ENCODE measurements around the gene MAPKAPK2.

- no peak for TF ChIP-seq POLR2A (IDR thresholded peaks at IDR 0.05; ENCODE audit: low read depth)
- TF ChIP-seq, protein P1, sequence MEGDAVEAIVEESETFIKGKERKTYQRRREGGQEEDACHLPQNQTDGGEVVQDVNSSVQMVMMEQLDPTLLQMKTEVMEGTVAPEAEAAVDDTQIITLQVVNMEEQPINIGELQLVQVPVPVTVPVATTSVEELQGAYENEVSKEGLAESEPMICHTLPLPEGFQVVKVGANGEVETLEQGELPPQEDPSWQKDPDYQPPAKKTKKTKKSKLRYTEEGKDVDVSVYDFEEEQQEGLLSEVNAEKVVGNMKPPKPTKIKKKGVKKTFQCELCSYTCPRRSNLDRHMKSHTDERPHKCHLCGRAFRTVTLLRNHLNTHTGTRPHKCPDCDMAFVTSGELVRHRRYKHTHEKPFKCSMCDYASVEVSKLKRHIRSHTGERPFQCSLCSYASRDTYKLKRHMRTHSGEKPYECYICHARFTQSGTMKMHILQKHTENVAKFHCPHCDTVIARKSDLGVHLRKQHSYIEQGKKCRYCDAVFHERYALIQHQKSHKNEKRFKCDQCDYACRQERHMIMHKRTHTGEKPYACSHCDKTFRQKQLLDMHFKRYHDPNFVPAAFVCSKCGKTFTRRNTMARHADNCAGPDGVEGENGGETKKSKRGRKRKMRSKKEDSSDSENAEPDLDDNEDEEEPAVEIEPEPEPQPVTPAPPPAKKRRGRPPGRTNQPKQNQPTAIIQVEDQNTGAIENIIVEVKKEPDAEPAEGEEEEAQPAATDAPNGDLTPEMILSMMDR (IDR thresholded peaks at IDR 0.05): no peak
Measured at GRCh38 chr1:206717674-206717989, 32.9 kb downstream of the MAPKAPK2 start.
